Loucy (cell line): Measurements from ENCODE around the gene CCDC40.
A peak's percentile ranks its signal among the peaks of the same experiment; 100 is the strongest.

Source experiments
- H2AFZ ChIP-seq: fragments of 200-600 bp; sonication (generic); 2 replicates; pipeline ENCODE4 v1.6.0; 2016; ENCODE audit warnings: antibody characterized with exemption, mild to moderate bottlenecking, low read length, moderate library complexity
- H3F3A ChIP-seq: fragments of 200-600 bp; 2 replicates; pipeline ENCODE4 v1.6.0; 2016; ENCODE audit warnings: antibody characterized with exemption, low read depth, mild to moderate bottlenecking
- H3K27me3 ChIP-seq: fragments of 200-600 bp; sonication (generic); 2 replicates; pipeline ENCODE4 v1.6.1; 2014; ENCODE audit warnings: low read length, mild to moderate bottlenecking; ENCODE audit not compliant: insufficient read depth, poor library complexity, severe bottlenecking
- H3K36me3 ChIP-seq: fragments of 200-600 bp; sonication (generic); 2 replicates; pipeline ENCODE4 v1.6.1; 2016; ENCODE audit warnings: low read length; ENCODE audit not compliant: insufficient read depth
- H3K4me1 ChIP-seq: fragments of 200-600 bp; sonication (generic); 2 replicates; pipeline ENCODE4 v1.5.1; 2014; ENCODE audit warnings: low read length, mild to moderate bottlenecking; ENCODE audit not compliant: insufficient read depth, poor library complexity, severe bottlenecking
- H3K4me2 ChIP-seq: fragments of 200-600 bp; sonication (generic); 2 replicates; pipeline ENCODE4 v1.6.0; 2014; ENCODE audit warnings: antibody characterized with exemption, low read length, low read depth, mild to moderate bottlenecking; ENCODE audit not compliant: poor library complexity, severe bottlenecking
- H3K4me3 ChIP-seq: fragments of 200-600 bp; sonication (generic); 2 replicates; pipeline ENCODE4 v1.5.1; 2014; ENCODE audit warnings: low read length, mild to moderate bottlenecking, mixed read lengths; ENCODE audit not compliant: poor library complexity, severe bottlenecking
- H3K79me2 ChIP-seq: fragments of 200-600 bp; sonication (generic); 2 replicates; pipeline ENCODE4 v1.6.1; 2014; ENCODE audit warnings: low read length; ENCODE audit not compliant: insufficient read depth
- H3K9ac ChIP-seq: fragments of 200-600 bp; sonication (generic); 2 replicates; pipeline ENCODE4 v1.6.0; 2014; ENCODE audit warnings: mild to moderate bottlenecking, low read depth, low read length, moderate library complexity; ENCODE audit not compliant: poor library complexity, severe bottlenecking
- H3K9me2 ChIP-seq: fragments of 200-600 bp; sonication (generic); replicated peaks from 2 replicates; pipeline ENCODE4 v1.6.1; 2016; ENCODE audit warnings: low read depth, low read length, mixed read lengths
- H3K9me3 ChIP-seq: fragments of 200-600 bp; sonication (generic); 2 replicates; pipeline ENCODE4 v1.6.1; 2014; ENCODE audit warnings: mild to moderate bottlenecking, antibody characterized with exemption, low read length, low read depth; ENCODE audit not compliant: insufficient read depth
- H4K20me1 ChIP-seq: fragments of 200-600 bp; sonication (generic); 2 replicates; pipeline ENCODE4 v1.6.0; 2014; ENCODE audit warnings: antibody characterized with exemption, low read length, mild to moderate bottlenecking; ENCODE audit not compliant: insufficient read depth, poor library complexity, severe bottlenecking
- CTCF ChIP-seq: fragments of 200-600 bp; sonication (generic); conservative IDR thresholded peaks from 2 replicates; pipeline ENCODE4 v1.5.1; 2014; ENCODE audit warnings: mild to moderate bottlenecking, antibody characterized with exemption, low read length
- EZH2phosphoT487 ChIP-seq: fragments of 200-600 bp; IDR thresholded peaks from 2 replicates; pipeline ENCODE4 v1.6.1; 2018; ENCODE audit warnings: antibody characterized with exemption, mild to moderate bottlenecking, moderate library complexity, borderline replicate concordance

The CCDC40 gene

GRCh38 chr17:80035937-80036714 lies at the start of gene CCDC40:
CCDC40 (plus strand) TSS chr17:80036642; CDS start chr17:80036663, 21 bp downstream.
- no peaks in the 10 kb centered on the region for H4K20me1 ChIP-seq
- TF ChIP-seq CTCF = peak; percentile 24
- TF ChIP-seq EZH2phosphoT487 = no peak
- peak within 1 kb of the TSS; percentile 99 for H2AFZ ChIP-seq
- H3K4me2 ChIP-seq = peak within 1 kb of the TSS; percentile 90
- no peaks in the 10 kb centered on the region for H3K9me3 ChIP-seq
- peak within 1 kb of the TSS; percentile 86 for H3K4me3 ChIP-seq
- H3K9ac ChIP-seq = peak within 1 kb of the TSS; percentile 71
- peaks cover 12% of the 10 kb centered on the region; the same call in 1 of the 2 replicates for H3K79me2 ChIP-seq
- no peaks in the 10 kb centered on the region; the same call in 1 of the 2 replicates for H3F3A ChIP-seq
- H3K36me3 ChIP-seq = no peaks in the 10 kb centered on the region
- no peaks in the 10 kb centered on the region for H3K27me3 ChIP-seq
- H3K4me1 ChIP-seq = peaks cover 19% of the 10 kb centered on the region
- no peaks in the 10 kb centered on the region for H3K9me2 ChIP-seq

GRCh38 chr17:79987187-79987934 lies 49.1 kb upstream of the CCDC40 start:
- H3K4me3 ChIP-seq = no peak overlapping the region
- H3K36me3 ChIP-seq = no peaks in the 10 kb centered on the region
- peaks cover 11% of the 10 kb centered on the region for H3K4me1 ChIP-seq
- H3K9me3 ChIP-seq = no peaks in the 10 kb centered on the region
- H4K20me1 ChIP-seq = no peaks in the 10 kb centered on the region
- TF ChIP-seq EZH2phosphoT487 (no peak), CTCF (no peak)
- H3K4me2 ChIP-seq = no peak overlapping the region
- no peak overlapping the region for H3K9ac ChIP-seq
- H3K27me3 ChIP-seq = no peaks in the 10 kb centered on the region
- H3K79me2 ChIP-seq = no peaks in the 10 kb centered on the region; the same call in 1 of the 2 replicates
- H2AFZ ChIP-seq = no peak overlapping the region
- no peaks in the 10 kb centered on the region for H3F3A ChIP-seq
- no peaks in the 10 kb centered on the region for H3K9me2 ChIP-seq

- TF ChIP-seq EZH2phosphoT487 = no peak
- no peak for TF ChIP-seq CTCF
- Histone ChIP-seq H3K79me2 (no peaks in the 10 kb centered on the region; the same call in 1 of the 2 replicates), H3K9me2 (no peaks in the 10 kb centered on the region), H4K20me1 (no peaks in the 10 kb centered on the region), H3K4me1 (peaks cover 16% of the 10 kb centered on the region), H3K9me3 (no peaks in the 10 kb centered on the region), H3F3A (no peaks in the 10 kb centered on the region), H3K4me2 (no peak overlapping the region), H3K27me3 (no peaks in the 10 kb centered on the region), H2AFZ (no peak overlapping the region), H3K36me3 (no peaks in the 10 kb centered on the region), H3K9ac (no peak overlapping the region), H3K4me3 (no peak overlapping the region)
Measured at GRCh38 chr17:79987935-79988184, 48.6 kb upstream of the CCDC40 start.
